Activated effector memory CD4-positive, alpha-beta T cell treated with Interleukin-2 at 50 U/mL for 16 hours (primary cell): Measurements from ENCODE around the gene PLCXD3.

ENCODE experiments used
- DNase-seq: peaks from one replicate; pipeline ENCODE4 v3.0.0-alpha.2; 2020

The PLCXD3 gene

GRCh38 chr5:41412496-41412895, 97.9 kb downstream of the PLCXD3 start:
- no peak for DNase-seq

- no peak for DNase-seq
These were observed 99.7 kb downstream of the PLCXD3 start for GRCh38 chr5:41410737-41411136.

GRCh38 chr5:41410307-41410706, 100.1 kb downstream of the PLCXD3 start:
- no peak for DNase-seq

- no peak for DNase-seq
These were observed 101.5 kb downstream of the PLCXD3 start for GRCh38 chr5:41408676-41409443.

GRCh38 chr5:41406936-41407335, 103.5 kb downstream of the PLCXD3 start:
- no peak for DNase-seq

- DNase-seq, result no peak
These were observed 104.0 kb downstream of the PLCXD3 start for GRCh38 chr5:41406424-41406823.

- DNase-seq, result no peak
These were observed 105.6 kb downstream of the PLCXD3 start for GRCh38 chr5:41404757-41405156.

- no peak for DNase-seq
These were observed 106.6 kb downstream of the PLCXD3 start for GRCh38 chr5:41403846-41404245.

GRCh38 chr5:41402845-41403244, 107.6 kb downstream of the PLCXD3 start:
- DNase-seq, result no peak

- no peak for DNase-seq
These were observed 110.6 kb downstream of the PLCXD3 start for GRCh38 chr5:41399839-41400238.

GRCh38 chr5:41392016-41392415, 118.4 kb downstream of the PLCXD3 start:
- DNase-seq, result no peak

- DNase-seq, result no peak
These were observed 135.8 kb downstream of the PLCXD3 start for GRCh38 chr5:41374631-41375030.

GRCh38 chr5:41373230-41373629, 137.2 kb downstream of the PLCXD3 start:
- DNase-seq, result no peak

- no peak for DNase-seq
These were observed 138.7 kb downstream of the PLCXD3 start for GRCh38 chr5:41371738-41372137.

- no peak for DNase-seq
These were observed 139.9 kb downstream of the PLCXD3 start for GRCh38 chr5:41370482-41370881.

- DNase-seq, result no peak
These were observed 140.6 kb downstream of the PLCXD3 start for GRCh38 chr5:41369799-41370198.

GRCh38 chr5:41368158-41368557, 142.2 kb downstream of the PLCXD3 start:
- DNase-seq, result no peak

GRCh38 chr5:41365369-41365768, 145.0 kb downstream of the PLCXD3 start:
- DNase-seq, result no peak

- no peak for DNase-seq
These were observed 146.1 kb downstream of the PLCXD3 start for GRCh38 chr5:41364346-41364745.

- DNase-seq, result no peak
These were observed 146.9 kb downstream of the PLCXD3 start for GRCh38 chr5:41363343-41363986.

- DNase-seq, result no peak
These were observed 153.6 kb downstream of the PLCXD3 start for GRCh38 chr5:41356786-41357185.

- no peak for DNase-seq
These were observed 160.6 kb downstream of the PLCXD3 start for GRCh38 chr5:41349846-41350245.

- no peak for DNase-seq
These were observed 162.8 kb downstream of the PLCXD3 start for GRCh38 chr5:41347569-41347968.

- no peak for DNase-seq
These were observed 163.8 kb downstream of the PLCXD3 start for GRCh38 chr5:41346609-41347008.

- DNase-seq, result no peak
These were observed 165.1 kb downstream of the PLCXD3 start for GRCh38 chr5:41345295-41345694.
